ENCODE results near the gene SLC15A5. TPM values are rescaled to one million over a fixed set of nuclear protein-coding genes. Genes with fewer than 3 reads are reported as not detected.

SLC15A5 gene
- total and polyA plus RNA-seq, 2 of the 8 experiments (the other 6 are each of a cell fraction or from before 2014, with no cell fraction given): not detected

- Histone ChIP-seq H4K20me1 (replicated peaks in 1 of 2; ENCODE audit: control insufficient read depth in 1 of 2, insufficient read depth in 2 of 2, low read length in 2 of 2) (no peaks in the 10 kb centered on the region), H3K23me2 (ENCODE audit: low read depth, low read length) (no peaks in the 10 kb centered on the region), H3K18ac (ENCODE audit: extremely low read depth, low read length) (no peak overlapping the region), H3K9me3 (ENCODE audit: insufficient read depth in 2 of 2, low read depth in 1 of 2, low read length in 1 of 2) (no peaks in the 10 kb centered on the region), H4K8ac (ENCODE audit: extremely low read depth, insufficient read depth, low read length) (no peak overlapping the region), H4K91ac (replicated peaks; ENCODE audit: insufficient read length, low read length) (no peak overlapping the region), H2BK5ac (ENCODE audit: low read depth, low read length) (no peak overlapping the region), H3K27me3 (replicated peaks in 1 of 4; ENCODE audit: control insufficient read depth in 3 of 4, extremely low read depth in 1 of 4, insufficient read depth in 3 of 4, low read length in 3 of 4) (no peaks in the 10 kb centered on the region), H3K4me2 (ENCODE audit: insufficient read depth in 1 of 2, low read depth in 2 of 2, low read length in 2 of 2) (no peak overlapping the region), H2BK20ac (ENCODE audit: low read length) (no peak overlapping the region), H3K4ac (replicated peaks; ENCODE audit: insufficient read length, low read depth, low read length) (no peak overlapping the region), H2BK12ac (ENCODE audit: low read depth, low read length) (no peak overlapping the region), H3K23ac (ENCODE audit: insufficient read length) (no peak overlapping the region), H2BK120ac (replicated peaks; ENCODE audit: low read depth, low read length) (no peak overlapping the region), H3K4me1 (replicated peaks in 1 of 4; ENCODE audit: control insufficient read depth in 3 of 4, insufficient read depth in 4 of 4, low read length in 3 of 4) (no peaks in the 10 kb centered on the region), H3K14ac (ENCODE audit: insufficient read length) (peak overlapping the region; percentile 61), H3K27ac (ENCODE audit: low read depth, low read length) (no peak overlapping the region), H3K79me1 (ENCODE audit: low read depth, low read length) (no peaks in the 10 kb centered on the region), H2BK15ac (ENCODE audit: low read length) (no peak overlapping the region), H3K56ac (replicated peaks; ENCODE audit: insufficient read length, low read depth, low read length) (no peak overlapping the region), H3K36me3 (ENCODE audit: control insufficient read depth in 2 of 4, insufficient read depth in 4 of 4, low read length in 3 of 4) (no peaks in the 10 kb centered on the region), H3K9ac (replicated peaks in 1 of 4; ENCODE audit: extremely low read depth in 1 of 4, low read depth in 3 of 4, low read length in 3 of 4) (no peak overlapping the region), H2AK5ac (ENCODE audit: low read depth, low read length) (no peak overlapping the region), H3K4me3 (ENCODE audit: extremely low read depth in 1 of 4, insufficient read depth in 2 of 4, low read depth in 3 of 4, low read length in 4 of 4) (no peak overlapping the region), H2AFZ (ENCODE audit: low read length) (no peak overlapping the region), H3K79me2 (ENCODE audit: control insufficient read depth in 1 of 2, insufficient read depth in 2 of 2, low read length in 2 of 2) (no peaks in the 10 kb centered on the region), H4K5ac (ENCODE audit: insufficient read length, low read depth, low read length) (no peak overlapping the region)
- ChIA-PET CTCF (ENCODE audit: partially characterized antibody) (interaction anchor here (0.6 kb wide), 2 partner anchors 11 to 262 kb away, joined by 3 read pairs; no protein-coding TSS in a partner anchor), POLR2A (ENCODE audit: partially characterized antibody) (no interaction called here)
- TF ChIP-seq HDAC6 (IDR thresholded peaks at IDR 0.05; ENCODE audit: low read depth, low read length): no peak
- TF ChIP-seq PHF8 (conservative IDR thresholded peaks at IDR 0.05; ENCODE audit: low read depth, low read length): no peak
- no peak for TF ChIP-seq RNF2 (IDR thresholded peaks at IDR 0.05; ENCODE audit: borderline replicate concordance, low read depth, low read length, missing control alignments, poor library complexity, severe bottlenecking)
- TF ChIP-seq GABPA (IDR thresholded peaks at IDR 0.05; ENCODE audit: borderline replicate concordance, insufficient read depth, low read length): no peak
- no peak for TF ChIP-seq SP2 (IDR thresholded peaks at IDR 0.05; ENCODE audit: low read length)
- WGBS, 2 experiments (ENCODE audit: extremely low coverage in 1 of 2, insufficient coverage in 1 of 2, insufficient read length in 1 of 2, insufficient replicate concordance in 2 of 2, low coverage in 1 of 2, low lambda C conversion rate in 2 of 2, missing lambda C conversion rate in 1 of 2): 91% methylated on average over 9 of the region's 9 CpGs; no CpG with 5 or more reads in 1 of the 2 experiments
- FAIRE-seq: no peak
- no peak for DNase-seq (ENCODE audit: low read depth in 1 of 2, low spot score in 2 of 2)
These were observed 33.7 kb downstream of the SLC15A5 start for GRCh38 chr12:16243487-16244412.

Measured in H1 (cell line).